HG02588 (cell line): ENCODE results near the gene CCND2.
"Not testable (repeated sequence)": the region's sequence is repeated elsewhere in the genome, so short reads cannot be mapped to it uniquely, and the experiment has no call there.

Experiments used
- ATAC-seq: cut with Tn5 transposase; IDR thresholded peaks from one replicate; pipeline ENCODE4 v1.9.1; 2021; ENCODE audit warnings: mild to moderate bottlenecking, moderate library complexity; ENCODE audit not compliant: unreplicated experiment

The CCND2 gene

GRCh38 chr12:4273652-4274395 is at the start of gene CCND2:
CCND2 (plus strand) TSS chr12:4273762; CDS start chr12:4274041, 279 bp downstream.
- ATAC-seq, result peak; percentile 26

- ATAC-seq, result no peak
Observed at GRCh38 chr12:4224206-4224889, 49.2 kb upstream of the CCND2 start.

GRCh38 chr12:4225571-4225970 is 48.0 kb upstream of the CCND2 start:
- no peak for ATAC-seq

- ATAC-seq, result no peak
Observed at GRCh38 chr12:4227046-4227445, 46.5 kb upstream of the CCND2 start.

GRCh38 chr12:4228122-4228580 is 45.4 kb upstream of the CCND2 start:
- no peak for ATAC-seq

- no peak for ATAC-seq
Observed at GRCh38 chr12:4230526-4230925, 43.0 kb upstream of the CCND2 start.

- ATAC-seq, result no peak
Observed at GRCh38 chr12:4238577-4238976, 35.0 kb upstream of the CCND2 start.

- ATAC-seq, result no peak
Observed at GRCh38 chr12:4239746-4240145, 33.8 kb upstream of the CCND2 start.

GRCh38 chr12:4240161-4240783 is 33.3 kb upstream of the CCND2 start:
- ATAC-seq, result no peak

GRCh38 chr12:4240981-4241380 is 32.6 kb upstream of the CCND2 start:
- ATAC-seq, result no peak

GRCh38 chr12:4241592-4241991 is 32.0 kb upstream of the CCND2 start:
- ATAC-seq, result no peak

GRCh38 chr12:4242595-4242994 is 31.0 kb upstream of the CCND2 start:
- ATAC-seq, result no peak

GRCh38 chr12:4243091-4243490 is 30.5 kb upstream of the CCND2 start:
- ATAC-seq, result no peak

- ATAC-seq, result not testable (repeated sequence)
Observed at GRCh38 chr12:4243491-4244100, 30.0 kb upstream of the CCND2 start.

- ATAC-seq, result no peak
Observed at GRCh38 chr12:4244868-4245267, 28.7 kb upstream of the CCND2 start.

- ATAC-seq, result no peak
Observed at GRCh38 chr12:4245446-4245845, 28.1 kb upstream of the CCND2 start.

GRCh38 chr12:4246116-4246515 is 27.4 kb upstream of the CCND2 start:
- ATAC-seq, result no peak

GRCh38 chr12:4250691-4251090 is 22.9 kb upstream of the CCND2 start:
- ATAC-seq, result no peak

GRCh38 chr12:4251216-4251891 is 22.2 kb upstream of the CCND2 start:
- ATAC-seq, result no peak

GRCh38 chr12:4251967-4252366 is 21.6 kb upstream of the CCND2 start:
- no peak for ATAC-seq

GRCh38 chr12:4252601-4253000 is 21.0 kb upstream of the CCND2 start:
- ATAC-seq, result no peak
